Activated naive CD8-positive, alpha-beta T cell treated with anti-CD3 and anti-CD28 coated beads, Interleukin-2, amount 50 U/mL, for 16 hours (primary cell): ENCODE measurements around the gene ZNF862.

Source experiments
- DNase-seq: peaks from one replicate; pipeline ENCODE4 v3.0.0-alpha.2; 2020; ENCODE audit warnings: low read depth, low spot score

The ZNF862 gene

GRCh38 chr7:149866139-149866778 is 28.1 kb downstream of the ZNF862 start:
- DNase-seq = no peak

GRCh38 chr7:149866779-149867447 is 28.7 kb downstream of the ZNF862 start:
- DNase-seq = no peak

- DNase-seq = no peak
Measured at GRCh38 chr7:149867762-149868622, 29.8 kb downstream of the ZNF862 start.

GRCh38 chr7:149868623-149869290 is 30.6 kb downstream of the ZNF862 start:
- DNase-seq = no peak

- DNase-seq = no peak
Measured at GRCh38 chr7:149869291-149869650, 31.1 kb downstream of the ZNF862 start.

GRCh38 chr7:149869867-149870266 is 31.7 kb downstream of the ZNF862 start:
- DNase-seq = no peak

- DNase-seq = no peak
Measured at GRCh38 chr7:149870274-149870673, 32.1 kb downstream of the ZNF862 start.

- DNase-seq = no peak
Measured at GRCh38 chr7:149870701-149871483, 32.7 kb downstream of the ZNF862 start.

GRCh38 chr7:149871576-149871975 is 33.4 kb downstream of the ZNF862 start:
- DNase-seq = no peak

- DNase-seq = no peak
Measured at GRCh38 chr7:149872419-149873073, 34.4 kb downstream of the ZNF862 start.

- peak; percentile 84 for DNase-seq
Measured at GRCh38 chr7:149873074-149873969, 35.1 kb downstream of the ZNF862 start, which contains the start of gene ATP6V0E2. Gene ATP6V0E2, plus strand, starts transcription at chr7:149873969. Its CDS starts 97 bp downstream, at chr7:149874066.

GRCh38 chr7:149873970-149874643 is 35.9 kb downstream of the ZNF862 start:
- DNase-seq = no peak

GRCh38 chr7:149874644-149875028 is 36.5 kb downstream of the ZNF862 start:
- DNase-seq = no peak

- no peak for DNase-seq
Measured at GRCh38 chr7:149875396-149875795, 37.2 kb downstream of the ZNF862 start.

GRCh38 chr7:149877890-149878522 is 39.8 kb downstream of the ZNF862 start:
- DNase-seq = no peak

- no peak for DNase-seq
Measured at GRCh38 chr7:149878523-149878921, 40.3 kb downstream of the ZNF862 start.

GRCh38 chr7:149879271-149879743 is 41.1 kb downstream of the ZNF862 start:
- no peak for DNase-seq
